H9 (cell line): ENCODE data around the gene DNAJC12. TPM values are rescaled to one million over a fixed set of nuclear protein-coding genes. Genes with fewer than 3 reads are reported as not detected.

ENCODE experiments used
- DNase-seq: peaks from one replicate; pipeline ENCODE4 v3.0.0-alpha.2; 2017
- H2AFZ ChIP-seq: one replicate; pipeline ENCODE4 v1.6.1; 2013; ENCODE audit warnings: mild to moderate bottlenecking, low read length, control low read depth, moderate library complexity
- H2AK5ac ChIP-seq: 2 replicates; pipeline ENCODE4 v1.6.1; 2013; ENCODE audit warnings: low read length, control low read depth, mixed read lengths; ENCODE audit not compliant: insufficient read length
- H2BK120ac ChIP-seq: one replicate; pipeline ENCODE4 v1.6.1; 2013; ENCODE audit warnings: low read depth, mild to moderate bottlenecking, low read length, control low read depth, inconsistent platforms; ENCODE audit not compliant: poor library complexity, severe bottlenecking
- H2BK12ac ChIP-seq: 2 replicates; pipeline ENCODE4 v1.6.1; 2013; ENCODE audit warnings: low read length, control low read depth, mixed read lengths, low read depth; ENCODE audit not compliant: insufficient read length
- H2BK15ac ChIP-seq: 2 replicates; pipeline ENCODE4 v1.6.1; 2013; ENCODE audit warnings: low read depth, low read length, control low read depth
- H2BK20ac ChIP-seq: one replicate; pipeline ENCODE4 v1.6.1; 2013; ENCODE audit warnings: low read depth, mild to moderate bottlenecking, low read length, control low read depth, inconsistent platforms; ENCODE audit not compliant: poor library complexity, severe bottlenecking
- H2BK5ac ChIP-seq: 2 replicates; pipeline ENCODE4 v1.6.1; 2013; ENCODE audit warnings: low read length, control low read depth, mixed read lengths; ENCODE audit not compliant: insufficient read length
- H3K14ac ChIP-seq: 2 replicates; pipeline ENCODE4 v1.6.1; 2013; ENCODE audit warnings: low read length, control low read depth; ENCODE audit not compliant: insufficient read depth
- H3K18ac ChIP-seq: 2 replicates; pipeline ENCODE4 v1.6.1; 2013; ENCODE audit warnings: low read depth, mild to moderate bottlenecking, mixed read lengths, low read length, control low read depth; ENCODE audit not compliant: insufficient read length
- H3K23ac ChIP-seq: 2 replicates; pipeline ENCODE4 v1.6.1; 2013; ENCODE audit warnings: low read length, control low read depth, mixed read lengths, low read depth; ENCODE audit not compliant: insufficient read length
- H3K23me2 ChIP-seq: 2 replicates; pipeline ENCODE4 v1.6.1; 2013; ENCODE audit warnings: low read depth, mild to moderate bottlenecking, mixed read lengths, low read length, control low read depth; ENCODE audit not compliant: insufficient read length, poor library complexity, severe bottlenecking
- H3K27ac ChIP-seq: 2 replicates; pipeline ENCODE4 v1.5.1; 2013; ENCODE audit warnings: low read length, control low read depth, mixed read lengths, low read depth; ENCODE audit not compliant: insufficient read length
- H3K27me3 ChIP-seq: 2 replicates; pipeline ENCODE4 v1.6.1; 2013; ENCODE audit warnings: low read length, control low read depth, inconsistent platforms; ENCODE audit not compliant: insufficient read depth
- H3K4ac ChIP-seq: 2 replicates; pipeline ENCODE4 v1.6.1; 2013; ENCODE audit warnings: low read depth, mild to moderate bottlenecking, control low read depth, inconsistent platforms, low read length, moderate library complexity
- H3K4me1 ChIP-seq: 2 replicates; pipeline ENCODE4 v1.6.1; 2013; ENCODE audit warnings: low read length, control low read depth, inconsistent platforms; ENCODE audit not compliant: insufficient read depth
- H3K4me2 ChIP-seq: 2 replicates; pipeline ENCODE4 v1.6.1; 2013; ENCODE audit warnings: low read length, control low read depth, mixed read lengths; ENCODE audit not compliant: insufficient read length, insufficient read depth
- H3K56ac ChIP-seq: 2 replicates; pipeline ENCODE4 v1.6.1; 2013; ENCODE audit warnings: low read depth, mild to moderate bottlenecking, mixed read lengths, low read length, control low read depth; ENCODE audit not compliant: insufficient read length
- H3K79me1 ChIP-seq: 2 replicates; pipeline ENCODE4 v1.6.1; 2013; ENCODE audit warnings: low read depth, mild to moderate bottlenecking, moderate library complexity, low read length, control low read depth, inconsistent platforms; ENCODE audit not compliant: insufficient read depth, poor library complexity, severe bottlenecking
- H3K79me2 ChIP-seq: 2 replicates; pipeline ENCODE4 v1.6.1; 2013; ENCODE audit warnings: low read length, control low read depth, inconsistent platforms; ENCODE audit not compliant: insufficient read depth
- H3K9ac ChIP-seq: 2 replicates; pipeline ENCODE4 v1.6.1; 2013; ENCODE audit warnings: low read length, control low read depth, mixed read lengths; ENCODE audit not compliant: insufficient read length; ENCODE audit errors: extremely low read depth
- H3K9me3 ChIP-seq: one replicate; pipeline ENCODE4 v1.6.1; 2013; ENCODE audit warnings: low read depth, low read length, inconsistent platforms; ENCODE audit not compliant: control insufficient read depth
- H3T11ph ChIP-seq: one replicate; pipeline ENCODE4 v1.6.1; 2013; ENCODE audit warnings: mild to moderate bottlenecking, low read length, control low read depth, inconsistent platforms
- H4K20me1 ChIP-seq: one replicate; pipeline ENCODE4 v1.6.1; 2013; ENCODE audit not compliant: control insufficient read depth, insufficient read length, insufficient read depth
- H4K5ac ChIP-seq: 2 replicates; pipeline ENCODE4 v1.6.1; 2013; ENCODE audit warnings: low read depth, mild to moderate bottlenecking, mixed read lengths, low read length, control low read depth; ENCODE audit not compliant: insufficient read length
- H4K8ac ChIP-seq: replicated peaks from 2 replicates; pipeline ENCODE4 v1.6.1; 2013; ENCODE audit warnings: low read length, control low read depth, mixed read lengths, low read depth; ENCODE audit not compliant: insufficient read length
- H4K91ac ChIP-seq: 2 replicates; pipeline ENCODE4 v1.6.1; 2013; ENCODE audit warnings: low read depth, mild to moderate bottlenecking, moderate library complexity, mixed read lengths, low read length, control low read depth; ENCODE audit not compliant: insufficient read length
- H3K27ac Mint-ChIP-seq, 3 experiments: 2 replicates in 2 of 3; 3 replicates in 1 of 3; pipeline ENCODE4 v1.8.0; 2020 to 2021; ENCODE audit warnings: mixed read lengths in 3 of 3, mild to moderate bottlenecking in 1 of 3, moderate library complexity in 1 of 3
- H3K27me3 Mint-ChIP-seq: 2 replicates; pipeline ENCODE4 v1.8.0; 2021; ENCODE audit warnings: low read depth, mild to moderate bottlenecking, moderate library complexity, mixed read lengths
- H3K36me3 Mint-ChIP-seq, 3 experiments: 2 replicates in 2 of 3; 3 replicates in 1 of 3; pipeline ENCODE4 v1.8.0; 2020 to 2021; ENCODE audit warnings: low read depth in 3 of 3, mixed read lengths in 3 of 3; ENCODE audit not compliant: insufficient read depth in 1 of 3
- H3K4me1 Mint-ChIP-seq, 2 experiments: 2 replicates each; pipeline ENCODE4 v1.8.0; 2020; ENCODE audit warnings: mixed read lengths in 2 of 2
- H3K4me3 Mint-ChIP-seq, 2 experiments: 2 replicates in 1 of 2; 3 replicates in 1 of 2; pipeline ENCODE4 v1.8.0; 2020 to 2021; ENCODE audit warnings: mild to moderate bottlenecking in 2 of 2, mixed read lengths in 2 of 2, moderate library complexity in 1 of 2
- H3K9me3 Mint-ChIP-seq, 2 experiments: 2 replicates in 1 of 2; 3 replicates in 1 of 2; pipeline ENCODE4 v1.8.0; 2020; ENCODE audit warnings: mild to moderate bottlenecking in 2 of 2, mixed read lengths in 2 of 2, moderate library complexity in 1 of 2
- CTCF ChIP-seq: fragments of 200-600 bp; sonication (generic); conservative IDR thresholded peaks from 3 replicates; pipeline ENCODE4 v1.8.0; 2021; ENCODE audit warnings: antibody characterized with exemption, mild to moderate bottlenecking
- WGBS: extraction: QIAGEN DNeasy Blood & Tissue Kit; methylation state at CpG from one replicate; pipeline ENCODE4 v1.1.7; 2013; ENCODE audit warnings: missing lambda C conversion rate, low lambda C conversion rate, mixed read lengths; ENCODE audit not compliant: insufficient read length; ENCODE audit errors: extremely low coverage; 5-methylcytosine and 5-hydroxymethylcytosine counted together
- total RNA-seq: library from RNA; stranded (reverse); gene quantifications from 2 replicates; pipeline ENCODE4 v1.2.1, GENCODE V29; 2021

The DNAJC12 gene
- total RNA-seq, 1 experiment from 2014 or later = 0.85 TPM

- H2BK12ac ChIP-seq = no peak overlapping the region
- no peak overlapping the region for H3K4me2 ChIP-seq
- H2BK120ac ChIP-seq = no peak overlapping the region
- H2AK5ac ChIP-seq = no peak overlapping the region
- H4K8ac ChIP-seq = no peak overlapping the region
- Mint-ChIP-seq H3K4me1 (peaks cover 7% of the 10 kb centered on the region in 2 experiments), H3K36me3 (no peaks in the 10 kb centered on the region), H3K27me3 (no peaks in the 10 kb centered on the region), H3K9me3 (no peaks in the 10 kb centered on the region), H3K4me3 (no peak overlapping the region), H3K27ac (no peak overlapping the region; a peak in 1 of 7 replicates)
- H3K4ac ChIP-seq = no peak overlapping the region
- no peak overlapping the region for H3T11ph ChIP-seq
- H3K18ac ChIP-seq = no peak overlapping the region
- H3K14ac ChIP-seq = no peak overlapping the region
- H3K9me3 ChIP-seq = no peaks in the 10 kb centered on the region
- H3K23me2 ChIP-seq = no peaks in the 10 kb centered on the region
- no peak for TF ChIP-seq CTCF
- H2BK15ac ChIP-seq = no peak overlapping the region
- no peaks in the 10 kb centered on the region for H3K4me1 ChIP-seq
- no peak overlapping the region for H3K56ac ChIP-seq
- H3K23ac ChIP-seq = no peak overlapping the region
- H2BK5ac ChIP-seq = no peak overlapping the region
- H4K20me1 ChIP-seq = no peaks in the 10 kb centered on the region
- no peak overlapping the region for H4K91ac ChIP-seq
- no peak overlapping the region for H2AFZ ChIP-seq
- no peaks in the 10 kb centered on the region for H3K79me2 ChIP-seq
- H2BK20ac ChIP-seq = no peak overlapping the region
- H4K5ac ChIP-seq = no peak overlapping the region
- H3K27ac ChIP-seq = no peak overlapping the region
- no CpG with 5 or more reads among the region's 5 CpGs for WGBS
- no peaks in the 10 kb centered on the region for H3K79me1 ChIP-seq
- H3K27me3 ChIP-seq = no peaks in the 10 kb centered on the region
- no peak overlapping the region for H3K9ac ChIP-seq
- DNase-seq = no peak
Measured at GRCh38 chr10:67783606-67784294, 54.2 kb downstream of the DNAJC12 start.
